ENCODE results near the gene PRKAG2.

DNA sequence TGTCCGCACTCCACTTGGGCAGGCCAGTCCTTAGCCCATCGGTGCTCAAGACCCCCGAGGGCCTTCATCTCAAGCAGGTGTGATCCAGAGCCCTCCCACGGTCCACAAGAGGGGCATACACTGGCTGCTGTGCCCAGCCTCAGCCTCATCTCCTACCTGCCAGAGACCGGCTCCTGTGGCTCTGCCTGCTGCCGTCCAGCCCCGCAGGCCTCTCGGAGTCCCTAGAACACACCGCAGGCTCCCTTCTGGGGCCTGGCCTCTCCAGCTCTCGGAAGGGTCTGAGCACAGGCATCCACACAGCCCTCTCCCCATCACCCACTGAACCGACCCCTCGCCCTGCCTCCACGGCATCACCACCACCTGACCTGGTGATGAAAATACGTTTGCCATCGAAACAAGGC is 147.4 kb downstream of the PRKAG2 start:
- TF ChIP-seq, protein P1, sequence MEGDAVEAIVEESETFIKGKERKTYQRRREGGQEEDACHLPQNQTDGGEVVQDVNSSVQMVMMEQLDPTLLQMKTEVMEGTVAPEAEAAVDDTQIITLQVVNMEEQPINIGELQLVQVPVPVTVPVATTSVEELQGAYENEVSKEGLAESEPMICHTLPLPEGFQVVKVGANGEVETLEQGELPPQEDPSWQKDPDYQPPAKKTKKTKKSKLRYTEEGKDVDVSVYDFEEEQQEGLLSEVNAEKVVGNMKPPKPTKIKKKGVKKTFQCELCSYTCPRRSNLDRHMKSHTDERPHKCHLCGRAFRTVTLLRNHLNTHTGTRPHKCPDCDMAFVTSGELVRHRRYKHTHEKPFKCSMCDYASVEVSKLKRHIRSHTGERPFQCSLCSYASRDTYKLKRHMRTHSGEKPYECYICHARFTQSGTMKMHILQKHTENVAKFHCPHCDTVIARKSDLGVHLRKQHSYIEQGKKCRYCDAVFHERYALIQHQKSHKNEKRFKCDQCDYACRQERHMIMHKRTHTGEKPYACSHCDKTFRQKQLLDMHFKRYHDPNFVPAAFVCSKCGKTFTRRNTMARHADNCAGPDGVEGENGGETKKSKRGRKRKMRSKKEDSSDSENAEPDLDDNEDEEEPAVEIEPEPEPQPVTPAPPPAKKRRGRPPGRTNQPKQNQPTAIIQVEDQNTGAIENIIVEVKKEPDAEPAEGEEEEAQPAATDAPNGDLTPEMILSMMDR (conservative IDR thresholded peaks at IDR 0.05 in 1 of 2, IDR thresholded peaks at IDR 0.05 in 1 of 2; ENCODE audit: extremely low read depth in 1 of 2, insufficient read depth in 1 of 2, low read depth in 1 of 2, low read length in 2 of 2) = no peak
- TF ChIP-seq EZH2 (IDR thresholded peaks at IDR 0.05; ENCODE audit: borderline replicate concordance, low read length) = no peak

Measured in mammary epithelial cell (primary cell).